ENCODE measurements around the gene EZH2.

- TF ChIP-seq CTCF (IDR thresholded peaks at IDR 0.05; ENCODE audit: low read depth, low read length, missing input control) (no peak), EGR1 (IDR thresholded peaks at IDR 0.05; ENCODE audit: low read depth in 2 of 2) (no peak), REST (IDR thresholded peaks at IDR 0.05) (no peak), YY1 (IDR thresholded peaks at IDR 0.05) (no peak), RAD21 (IDR thresholded peaks at IDR 0.05) (no peak), ZBTB33 (IDR thresholded peaks at IDR 0.05) (no peak), TAF1 (conservative IDR thresholded peaks at IDR 0.05) (no peak), RXRA (IDR thresholded peaks at IDR 0.05) (no peak), SP1 (IDR thresholded peaks at IDR 0.05) (no peak), JUND (IDR thresholded peaks at IDR 0.05) (no peak)
Observed at GRCh38 chr7:148930335-148930734, 46.2 kb upstream of the EZH2 start.

Data from liver (tissue), 3 donors.